Activated naive CD4-positive, alpha-beta T cell treated with anti-CD3 and anti-CD28 coated beads, Interleukin-2, amount 10 ng/mL, durations not matched to agents 7 days and 5 days (primary cell): Measurements from ENCODE around the gene DIO1.
"Not testable (repeated sequence)": the region's sequence is repeated elsewhere in the genome, so short reads cannot be mapped to it uniquely, and the experiment has no call there.

Experiments used
- CTCF ChIA-PET: fragments of 350-600 bp; sonication (Branson Sonifier 250); formaldehyde crosslinking; loops from one replicate; lab custom pipeline; 2021; ENCODE audit warnings: antibody characterized with exemption; lab: Charles Lee
- DNase-seq: peaks from one replicate; pipeline ENCODE4 v3.0.0-alpha.2; 2020
- H3K27ac Mint-ChIP-seq: one replicate; pipeline ENCODE4 v1.8.0; 2021; ENCODE audit warnings: mild to moderate bottlenecking, moderate library complexity, mixed read lengths
- H3K27me3 Mint-ChIP-seq: one replicate; pipeline ENCODE4 v1.8.0; 2021; ENCODE audit warnings: mild to moderate bottlenecking, mixed read lengths
- H3K36me3 Mint-ChIP-seq: one replicate; pipeline ENCODE4 v1.8.0; 2021; ENCODE audit warnings: mixed read lengths
- H3K4me1 Mint-ChIP-seq: one replicate; pipeline ENCODE4 v1.8.0; 2021; ENCODE audit warnings: mixed read lengths
- H3K4me3 Mint-ChIP-seq: one replicate; pipeline ENCODE4 v1.8.0; 2021; ENCODE audit warnings: mild to moderate bottlenecking, moderate library complexity, mixed read lengths
- H3K9me3 Mint-ChIP-seq: one replicate; pipeline ENCODE4 v1.8.0; 2021; ENCODE audit warnings: mixed read lengths

Gene DIO1

DNA sequence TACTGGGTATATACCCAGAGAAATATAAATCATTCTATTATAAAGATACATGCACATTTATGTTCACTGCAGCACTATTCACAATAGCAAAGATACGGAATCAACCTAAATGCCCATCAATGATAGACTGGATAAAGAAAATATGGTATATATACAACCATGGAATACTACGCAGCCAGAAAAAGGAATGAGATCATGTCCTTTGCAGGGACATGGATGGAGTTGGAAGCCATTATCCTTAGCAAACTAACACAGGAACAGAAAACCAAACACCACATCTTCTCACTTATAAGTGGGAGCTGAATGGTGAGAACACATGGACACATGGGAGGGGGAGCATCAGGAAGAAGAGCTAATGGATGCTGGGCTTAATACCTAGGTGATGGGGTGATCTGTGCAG lies 12.1 kb upstream of the DIO1 start:
- not testable (repeated sequence) for H3K4me1 Mint-ChIP-seq, H3K4me3 Mint-ChIP-seq, H3K9me3 Mint-ChIP-seq, H3K27me3 Mint-ChIP-seq, DNase-seq, H3K27ac Mint-ChIP-seq
- peaks cover 27% of the 10 kb centered on the region for H3K36me3 Mint-ChIP-seq
- CTCF ChIA-PET, result interaction anchor here (0.6 to 6.3 kb wide), 4 partner anchors 21 to 99 kb away, joined by 3 to 56 read pairs (median 3); no protein-coding TSS in a partner anchor

DNA sequence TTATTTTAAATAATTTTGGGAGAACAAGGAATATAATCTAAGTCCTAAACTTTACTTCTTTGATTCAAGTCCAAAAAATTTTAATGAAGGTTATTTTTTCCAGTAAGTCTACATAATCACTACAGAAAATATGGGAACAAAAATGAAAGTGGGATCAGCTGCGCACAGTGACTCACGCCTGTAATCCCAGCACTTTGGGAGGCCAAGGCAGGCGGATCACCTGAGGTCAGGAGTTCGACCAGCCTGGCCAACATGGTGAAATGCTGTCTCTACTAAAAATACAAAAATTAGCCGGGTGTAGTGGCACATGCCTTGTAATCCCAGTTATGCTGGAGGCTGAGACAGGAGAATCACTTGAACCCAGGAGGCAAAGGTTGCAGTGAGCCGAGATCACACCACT lies 10.4 kb upstream of the DIO1 start:
- H3K4me3 Mint-ChIP-seq, H3K9me3 Mint-ChIP-seq, DNase-seq, H3K27me3 Mint-ChIP-seq, H3K27ac Mint-ChIP-seq: not testable (repeated sequence)
- Mint-ChIP-seq H3K36me3 (peaks cover 24% of the 10 kb centered on the region), H3K4me1 (peaks cover 16% of the 10 kb centered on the region)
- CTCF ChIA-PET, result interaction anchor here (1.1 to 1.3 kb wide), 2 partner anchors 24 to 64 kb away, joined by 3 to 4 read pairs; no protein-coding TSS in a partner anchor

DNA sequence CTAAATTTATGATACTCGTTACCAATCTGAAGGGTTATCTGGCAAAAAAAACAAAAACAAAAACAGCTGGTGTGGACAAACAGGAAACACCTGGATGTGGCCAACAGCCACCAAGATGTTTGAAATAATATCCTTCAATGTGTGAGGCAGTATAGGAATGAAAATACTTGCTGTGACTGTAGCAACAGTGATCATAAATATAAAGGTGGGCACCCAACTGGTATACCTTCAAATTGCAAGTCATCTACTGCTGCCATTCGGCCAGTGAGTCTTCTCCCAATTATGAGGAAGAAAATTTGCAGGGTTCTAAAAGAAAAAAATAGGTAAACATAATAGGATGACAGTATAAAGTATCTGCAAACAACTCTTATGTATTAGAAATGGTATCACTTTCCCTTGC lies 5.3 kb upstream of the DIO1 start:
- no peak for DNase-seq
- Mint-ChIP-seq H3K4me1 (peaks cover 35% of the 10 kb centered on the region), H3K36me3 (peaks cover 11% of the 10 kb centered on the region), H3K4me3 (peak overlapping the region; percentile 92), H3K27me3 (peaks cover 5% of the 10 kb centered on the region), H3K27ac (peak overlapping the region; percentile 93), H3K9me3 (no peaks in the 10 kb centered on the region)
- CTCF ChIA-PET, result interaction anchor here (1.5 kb wide), 1 partner anchor 58 kb away, joined by 5 read pairs; the partner anchor contains the start of genes IFT25 and LRRC42

DNA sequence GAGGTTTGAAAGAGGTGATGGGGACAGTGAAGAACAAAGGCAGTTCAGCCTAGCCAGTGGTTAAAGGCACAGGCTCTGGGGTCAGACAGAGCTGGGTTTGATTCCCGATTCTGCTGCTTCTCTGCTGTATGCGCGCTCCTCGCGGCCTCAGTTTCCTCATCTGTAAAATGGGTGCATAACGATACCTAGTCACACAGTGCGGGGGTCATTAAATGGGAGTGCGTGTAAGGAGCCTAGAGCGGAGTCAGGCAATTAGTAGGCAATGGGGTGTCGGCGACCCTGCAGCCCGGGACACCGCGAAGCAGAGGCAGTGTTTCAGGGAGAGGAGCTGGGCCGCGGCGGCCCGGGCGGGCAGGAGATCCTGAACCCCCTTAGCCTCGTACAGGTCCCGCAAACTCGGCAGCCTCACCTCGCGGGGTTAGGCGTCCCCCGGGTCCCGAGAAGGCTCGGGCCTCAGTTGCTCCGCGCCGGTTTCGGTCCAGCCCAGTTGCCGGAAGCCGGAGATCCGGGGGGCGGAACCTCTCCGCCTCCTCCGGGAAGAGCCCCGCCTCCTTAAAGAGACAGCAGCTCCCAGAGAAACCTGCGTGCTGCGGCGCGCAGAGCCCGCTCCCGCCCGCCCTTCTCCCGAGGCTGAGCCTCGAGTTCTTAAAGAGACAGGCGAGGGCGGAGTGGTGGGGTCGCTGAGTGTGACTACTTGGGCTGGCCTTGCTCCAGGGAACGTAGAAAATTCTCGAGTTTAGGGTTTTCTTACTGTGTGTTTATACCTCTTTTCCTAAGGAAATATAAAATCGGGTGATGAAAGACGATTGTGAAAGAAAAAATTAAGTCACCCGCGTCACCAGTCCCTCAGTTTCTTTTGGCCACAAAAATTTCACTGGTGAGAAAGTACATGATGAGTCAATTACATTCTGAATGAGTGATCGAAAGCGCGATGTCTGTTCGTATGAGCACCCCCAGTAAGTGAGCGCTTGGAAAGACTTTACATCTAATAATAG lies 4.4 kb upstream of the DIO1 start, which contains the start of gene YIPF1:
TSS of gene YIPF1 (minus strand) at position 494 of the 995 bp plus-strand sequence. CDS start 860 bp downstream, outside the sequence.
- Mint-ChIP-seq H3K9me3 (no peaks in the 10 kb centered on the region), H3K27ac (peak within 1 kb of the TSS; percentile 93), H3K4me1 (peaks cover 35% of the 10 kb centered on the region), H3K36me3 (peaks cover 10% of the 10 kb centered on the region), H3K27me3 (peaks cover 9% of the 10 kb centered on the region), H3K4me3 (peak within 1 kb of the TSS; percentile 92)
- CTCF ChIA-PET, result interaction anchor here (1.1 to 1.5 kb wide), 3 partner anchors 11 to 57 kb away, joined by 3 to 5 read pairs (median 5); partner anchors contain the start of genes IFT25 and LRRC42
- DNase-seq, result peak; percentile 91

DNA sequence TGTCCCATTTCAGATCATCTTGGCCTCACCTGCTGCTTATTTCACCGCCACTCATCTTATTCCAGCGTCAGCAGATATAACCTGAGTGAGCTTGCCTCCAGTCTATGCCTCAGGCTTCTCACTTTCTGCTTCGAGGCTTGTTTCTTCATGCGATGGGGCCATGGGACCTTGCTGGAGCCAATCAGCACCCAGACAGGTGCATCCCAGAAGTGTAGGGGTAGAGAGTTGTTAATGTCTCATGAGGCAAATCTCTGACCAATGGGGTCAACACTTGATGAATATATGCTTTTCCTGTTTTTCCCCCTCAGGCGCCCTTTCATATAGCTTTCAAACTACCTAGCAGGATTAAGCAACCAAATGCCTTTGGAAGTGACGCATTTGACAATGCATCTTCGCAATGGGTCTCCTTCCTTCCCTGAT lies 3.5 kb upstream of the DIO1 start:
- H3K36me3 Mint-ChIP-seq, result peaks cover 9% of the 10 kb centered on the region

DNA sequence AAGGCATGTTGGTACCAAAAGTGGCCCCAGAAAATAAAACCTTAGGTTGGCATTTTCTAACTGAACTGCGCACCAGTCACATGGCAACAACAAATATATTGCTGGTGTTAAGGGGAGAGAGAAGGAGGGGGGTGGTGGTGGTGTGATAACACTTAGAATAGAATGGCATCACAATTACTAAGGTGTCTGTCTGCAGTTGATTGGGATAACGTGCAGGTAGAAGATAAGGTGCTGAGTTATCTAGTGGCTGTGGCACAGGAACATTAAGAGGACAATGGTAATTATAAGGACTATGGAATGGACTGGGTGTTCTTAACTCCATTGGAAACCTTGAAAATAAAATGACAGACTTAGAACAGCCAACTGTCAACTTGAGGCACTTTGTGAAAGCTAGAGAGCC lies 3.0 kb upstream of the DIO1 start:
- no peak for DNase-seq
- Mint-ChIP-seq H3K36me3 (peaks cover 9% of the 10 kb centered on the region), H3K27me3 (peaks cover 17% of the 10 kb centered on the region), H3K9me3 (no peaks in the 10 kb centered on the region), H3K4me3 (peak overlapping the region; percentile 92), H3K27ac (no peak overlapping the region), H3K4me1 (peaks cover 32% of the 10 kb centered on the region)
- CTCF ChIA-PET, result no interaction called here

More for the DNA sequence above, 3.5 kb upstream of the DIO1 start:
- Mint-ChIP-seq H3K27me3 (peaks cover 12% of the 10 kb centered on the region), H3K9me3 (no peaks in the 10 kb centered on the region), H3K27ac (peak overlapping the region; percentile 93), H3K4me3 (peak overlapping the region; percentile 92), H3K4me1 (peaks cover 32% of the 10 kb centered on the region)
- no peak for DNase-seq
- CTCF ChIA-PET, result interaction anchor here (1.1 to 1.5 kb wide), 2 partner anchors 12 to 29 kb away, joined by 3 to 5 read pairs; no protein-coding TSS in a partner anchor

DNA sequence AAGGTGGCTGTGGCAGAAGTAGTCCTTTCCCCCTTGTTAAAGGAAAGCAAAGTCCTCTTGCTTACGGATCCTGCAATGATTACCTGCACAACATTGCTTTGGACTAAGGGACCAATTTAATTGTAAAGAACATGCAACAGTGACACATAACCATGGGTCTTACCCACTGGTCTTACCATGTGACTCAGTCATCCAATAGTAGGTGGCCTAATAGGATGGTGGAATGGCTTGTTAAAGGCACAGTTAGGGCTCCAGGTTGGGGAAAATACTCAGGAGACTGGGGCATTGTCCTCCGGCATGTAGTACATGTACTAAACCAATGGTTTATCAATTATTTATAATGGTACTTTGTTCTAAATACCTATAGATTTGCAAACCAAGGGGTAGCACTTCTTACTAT lies 2.3 kb upstream of the DIO1 start:
- no peak overlapping the region for H3K27ac Mint-ChIP-seq

DNA sequence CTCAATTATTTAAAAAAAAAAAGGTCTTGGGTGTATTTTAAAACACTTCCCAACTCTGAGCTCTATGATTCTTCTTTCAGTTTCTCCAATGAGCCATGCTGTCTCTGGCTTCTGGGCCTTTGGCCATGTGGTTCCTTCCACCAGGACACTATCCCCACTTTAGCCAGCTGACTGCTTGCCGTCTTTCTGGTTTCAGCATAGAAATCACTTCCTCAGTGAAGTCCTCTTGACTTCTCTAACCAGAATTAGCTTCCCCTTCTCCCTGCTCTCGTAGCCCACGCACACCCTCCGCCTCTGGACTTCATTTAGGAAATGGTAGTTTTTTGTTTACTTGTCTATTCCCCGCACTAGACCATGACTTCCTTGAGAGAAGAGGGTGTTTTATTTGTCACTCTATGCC lies 1.1 kb upstream of the DIO1 start:
- no peak for DNase-seq
- Mint-ChIP-seq H3K9me3 (no peaks in the 10 kb centered on the region), H3K4me1 (peaks cover 26% of the 10 kb centered on the region), H3K27ac (no peak overlapping the region), H3K27me3 (peaks cover 20% of the 10 kb centered on the region), H3K4me3 (no peak overlapping the region), H3K36me3 (peaks cover 4% of the 10 kb centered on the region)
- CTCF ChIA-PET, result interaction anchor here (0.8 kb wide), 1 partner anchor 53 kb away, joined by 3 read pairs; the partner anchor contains the start of genes IFT25 and LRRC42

More for the DNA sequence above, 2.3 kb upstream of the DIO1 start:
- no peaks in the 10 kb centered on the region for H3K9me3 Mint-ChIP-seq
- no peak for DNase-seq
- H3K27me3 Mint-ChIP-seq, result peaks cover 20% of the 10 kb centered on the region
- CTCF ChIA-PET, result no interaction called here
- peaks cover 32% of the 10 kb centered on the region for H3K4me1 Mint-ChIP-seq
- peaks cover 7% of the 10 kb centered on the region for H3K36me3 Mint-ChIP-seq
- H3K4me3 Mint-ChIP-seq, result no peak overlapping the region

DNA sequence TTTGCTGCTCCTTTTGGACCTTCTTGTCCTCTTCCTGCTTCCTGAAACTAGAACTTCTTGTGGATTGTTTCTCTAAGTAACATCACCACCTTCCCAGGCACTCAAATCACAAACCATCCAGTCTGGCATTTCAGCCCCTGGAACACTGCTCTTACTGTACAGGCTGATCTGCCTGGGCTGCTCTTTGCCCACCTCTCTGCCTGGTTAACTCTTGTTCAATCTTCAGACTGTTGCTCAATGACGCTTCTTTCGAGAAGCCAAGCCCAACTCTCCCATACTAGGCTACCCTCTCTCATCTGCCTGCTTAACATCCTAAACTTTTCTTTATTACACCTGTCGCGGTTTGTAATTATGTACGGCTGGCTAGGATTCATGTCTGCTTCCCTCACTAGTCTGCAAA lies 657 bp downstream of the DIO1 start:
- no peak overlapping the region for H3K4me3 Mint-ChIP-seq
- H3K27me3 Mint-ChIP-seq, result peaks cover 20% of the 10 kb centered on the region
- no peaks in the 10 kb centered on the region for H3K36me3 Mint-ChIP-seq
- DNase-seq, result no peak
- CTCF ChIA-PET, result no interaction called here
- peaks cover 11% of the 10 kb centered on the region for H3K4me1 Mint-ChIP-seq
- no peaks in the 10 kb centered on the region for H3K9me3 Mint-ChIP-seq
- no peak overlapping the region for H3K27ac Mint-ChIP-seq

DNA sequence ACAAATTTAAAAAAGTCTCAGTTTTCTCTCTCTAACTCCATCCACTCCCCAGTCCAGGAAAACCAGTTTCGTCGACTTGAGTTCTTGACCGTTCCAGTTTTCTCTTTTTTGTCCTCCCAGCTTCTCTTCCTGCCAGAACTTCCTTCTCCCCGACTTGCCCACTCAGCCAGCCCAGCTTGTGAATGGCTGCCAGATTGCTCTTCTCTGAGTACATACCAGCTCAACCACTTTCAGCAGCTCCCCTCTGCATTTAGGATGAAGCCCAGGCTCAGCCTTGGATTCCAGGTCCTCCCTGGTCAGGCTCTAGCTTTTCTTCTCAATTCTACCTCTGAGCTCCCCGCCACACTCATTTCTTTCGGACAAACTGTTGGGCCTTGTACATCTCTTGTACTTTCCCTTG lies 1.4 kb downstream of the DIO1 start:
- DNase-seq, result no peak
- peaks cover 4% of the 10 kb centered on the region for H3K4me1 Mint-ChIP-seq
- CTCF ChIA-PET, result no interaction called here
- H3K27me3 Mint-ChIP-seq, result peaks cover 20% of the 10 kb centered on the region
- H3K27ac Mint-ChIP-seq, result no peak overlapping the region
- no peaks in the 10 kb centered on the region for H3K36me3 Mint-ChIP-seq
- H3K4me3 Mint-ChIP-seq, result no peak overlapping the region
- no peaks in the 10 kb centered on the region for H3K9me3 Mint-ChIP-seq

DNA sequence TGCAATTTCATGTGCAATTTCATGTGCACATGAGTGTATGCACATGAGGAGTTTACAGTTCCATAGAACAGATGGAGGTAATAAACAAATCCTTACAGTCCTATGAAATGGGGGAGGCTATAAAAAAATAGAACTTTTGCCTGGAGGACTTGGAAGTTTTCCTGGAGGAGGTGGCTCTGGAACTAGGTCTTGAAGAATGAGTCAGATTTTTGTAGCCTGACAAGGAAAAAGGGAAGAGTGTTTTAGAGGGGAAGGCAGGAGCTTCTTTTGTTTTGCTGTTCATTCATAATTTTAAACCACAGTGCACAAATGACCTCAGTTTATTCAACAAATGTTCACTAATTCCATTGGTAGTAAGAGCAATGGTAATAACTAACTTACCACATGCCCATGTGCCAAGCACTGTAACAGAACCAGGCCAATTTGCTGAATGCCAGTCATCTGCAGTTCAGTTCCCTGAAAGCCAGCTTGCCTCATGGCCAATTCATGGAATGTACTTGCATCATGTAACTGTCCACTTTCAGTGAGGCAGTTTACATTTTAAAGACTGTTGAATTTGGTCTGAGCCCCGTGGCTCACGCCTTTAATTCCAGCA lies 2.7 kb downstream of the DIO1 start:
- Mint-ChIP-seq H3K4me1 (peaks cover 6% of the 10 kb centered on the region), H3K27me3 (peaks cover 20% of the 10 kb centered on the region), H3K4me3 (no peak overlapping the region), H3K9me3 (no peaks in the 10 kb centered on the region), H3K36me3 (no peaks in the 10 kb centered on the region), H3K27ac (no peak overlapping the region)
- no peak for DNase-seq
- CTCF ChIA-PET, result no interaction called here

DNA sequence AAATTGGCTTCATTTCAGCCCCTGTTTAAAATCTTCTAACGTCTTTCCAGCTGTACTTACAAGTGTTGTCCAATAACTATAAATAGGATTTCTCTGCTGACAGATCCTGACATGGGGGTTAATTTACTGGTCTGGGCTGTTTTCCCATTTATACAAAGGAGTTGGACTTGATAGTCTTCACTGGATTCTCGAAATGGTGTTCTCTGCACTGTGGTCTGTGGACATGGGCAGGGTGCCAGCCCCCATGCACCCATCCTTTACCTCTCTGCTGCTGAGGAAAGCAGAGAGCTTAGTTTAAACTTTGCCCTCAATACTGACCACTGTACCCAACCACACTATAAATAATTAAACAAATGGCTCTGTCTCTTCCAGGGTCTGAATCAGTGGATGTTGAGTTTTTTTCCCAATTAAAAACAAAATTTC lies 5.2 kb downstream of the DIO1 start:
- H3K4me3 Mint-ChIP-seq, result no peak overlapping the region
- H3K4me1 Mint-ChIP-seq, result peaks cover 6% of the 10 kb centered on the region
- H3K9me3 Mint-ChIP-seq, result no peaks in the 10 kb centered on the region
- no peak for DNase-seq
- H3K27ac Mint-ChIP-seq, result no peak overlapping the region
- no peaks in the 10 kb centered on the region for H3K36me3 Mint-ChIP-seq
- CTCF ChIA-PET, result interaction anchor here (0.8 to 2.8 kb wide), 3 partner anchors 13 to 40 kb away, joined by 3 to 12 read pairs (median 3); no protein-coding TSS in a partner anchor
- peaks cover 11% of the 10 kb centered on the region for H3K27me3 Mint-ChIP-seq

DNA sequence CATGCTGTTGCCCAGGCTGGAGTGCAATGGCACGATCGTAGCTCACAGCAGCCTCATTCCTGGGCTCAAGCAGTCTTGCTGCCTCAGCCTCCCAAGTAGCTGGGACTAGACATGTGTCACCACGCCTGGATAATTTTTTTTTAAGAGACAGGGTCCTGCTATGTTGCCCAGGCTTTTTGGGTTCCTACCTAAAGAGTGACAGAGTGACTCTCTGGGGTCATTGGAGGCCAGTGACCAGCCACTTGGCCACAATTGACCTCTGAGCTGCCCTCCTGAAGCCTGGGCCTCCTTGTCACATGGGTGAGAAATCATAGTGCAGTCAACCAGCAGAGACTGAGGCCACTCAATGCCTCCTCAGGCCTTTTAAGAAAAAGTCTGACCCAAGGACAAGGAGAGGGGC lies 5.7 kb downstream of the DIO1 start:
- H3K4me1 Mint-ChIP-seq, result peaks cover 6% of the 10 kb centered on the region
- DNase-seq, result no peak
- no peak overlapping the region for H3K4me3 Mint-ChIP-seq
- no peaks in the 10 kb centered on the region for H3K9me3 Mint-ChIP-seq
- H3K36me3 Mint-ChIP-seq, result no peaks in the 10 kb centered on the region
- CTCF ChIA-PET, result interaction anchor here (0.8 to 2.8 kb wide), 3 partner anchors 13 to 40 kb away, joined by 3 to 12 read pairs (median 3); no protein-coding TSS in a partner anchor
- H3K27me3 Mint-ChIP-seq, result peaks cover 11% of the 10 kb centered on the region
- H3K27ac Mint-ChIP-seq, result no peak overlapping the region
